ENCODE data around the gene PLPPR5. TPM values are rescaled to one million over a fixed set of nuclear protein-coding genes. Genes with fewer than 3 reads are reported as not detected.

Gene PLPPR5
- total RNA-seq, 1 donor from 2014 or later, result not detected

DNA sequence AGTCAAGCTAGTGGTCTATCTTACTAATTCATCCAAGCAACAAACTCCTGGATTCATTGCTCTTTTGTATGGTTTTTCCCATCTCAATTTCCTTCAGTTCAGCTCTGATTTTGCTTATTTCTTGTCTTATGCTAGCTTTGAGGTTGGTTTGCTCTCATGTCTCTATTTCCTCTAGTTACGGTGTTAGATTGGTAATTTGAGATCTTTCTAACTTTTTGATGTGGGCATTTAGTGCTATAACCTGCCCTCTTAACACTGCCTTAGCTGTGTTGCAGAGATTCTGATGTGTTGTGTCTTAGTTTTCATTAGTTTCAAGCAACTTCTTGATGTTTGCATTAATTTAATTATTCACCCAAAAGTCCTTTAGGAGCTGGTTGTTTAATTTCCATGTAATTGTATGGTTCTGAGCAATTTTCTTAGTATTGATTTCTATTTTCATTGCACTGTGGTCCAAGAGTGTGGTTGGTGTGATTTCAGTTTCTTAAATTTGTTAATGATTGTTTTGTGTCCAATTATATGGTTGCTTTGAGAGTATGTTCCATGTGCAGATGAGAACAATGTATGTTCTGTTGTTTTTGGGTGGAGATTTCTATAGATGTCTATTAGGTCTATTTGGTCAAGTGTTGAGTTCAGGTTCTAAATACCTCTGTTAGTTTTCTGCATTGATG, 154.6 kb downstream of the PLPPR5 start:
- DNase-seq (ENCODE audit: low read depth, low spot score), result no peak

DNA sequence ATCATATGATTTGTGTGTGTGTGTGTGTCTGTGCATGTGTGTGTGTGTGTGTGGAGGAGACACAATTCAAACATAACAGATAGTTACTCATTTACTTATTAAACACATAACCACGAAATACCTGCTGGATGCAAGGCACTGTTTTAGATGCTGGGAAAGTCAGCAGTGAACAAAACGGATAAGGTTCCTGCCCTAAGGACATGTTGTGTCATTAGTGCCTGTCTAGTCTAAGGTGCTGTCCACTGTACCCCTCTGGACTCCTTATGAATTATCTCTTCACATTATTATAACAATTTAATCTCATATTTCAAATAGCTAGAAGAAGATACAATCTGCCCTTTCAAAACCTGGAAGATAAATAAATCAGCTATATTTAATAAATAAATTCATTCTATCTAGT, 162.4 kb downstream of the PLPPR5 start:
- DNase-seq (ENCODE audit: low read depth, low spot score), result no peak
